IMR-90 (cell line): ENCODE measurements around the gene ARMH2.

Experiments
- MXI1 ChIP-seq: IDR thresholded peaks from 2 replicates; pipeline ENCODE4 v1.6.1; 2012; ENCODE audit warnings: low read depth, mild to moderate bottlenecking, low read length, moderate library complexity, borderline replicate concordance
- POLR2A ChIP-seq: IDR thresholded peaks from 2 replicates; pipeline ENCODE4 v1.6.1; 2012; ENCODE audit warnings: mild to moderate bottlenecking, low read depth, low read length
- RFX5 ChIP-seq: IDR thresholded peaks from 2 replicates; pipeline ENCODE4 v1.8.0; 2012; ENCODE audit warnings: low read depth, mild to moderate bottlenecking, low read length, moderate library complexity
- SMC3 ChIP-seq: fragments of 150-350 bp; IDR thresholded peaks from 2 replicates; pipeline ENCODE4 v1.6.1; 2016; ENCODE audit warnings: low read depth, mild to moderate bottlenecking, antibody characterized with exemption, low read length, moderate library complexity
- USF2 ChIP-seq: fragments of 150-350 bp; IDR thresholded peaks from 2 replicates; pipeline ENCODE4 v1.6.1; 2017; ENCODE audit warnings: mild to moderate bottlenecking, antibody characterized with exemption, low read length, low read depth
- TF ChIP-seq, protein P1 (sequence below): conservative IDR thresholded peaks from 2 replicates; pipeline ENCODE4 v1.5.1; 2012; ENCODE audit warnings: mild to moderate bottlenecking, low read depth, low read length, improper control_type of control experiment

- TF ChIP-seq, protein P1, sequence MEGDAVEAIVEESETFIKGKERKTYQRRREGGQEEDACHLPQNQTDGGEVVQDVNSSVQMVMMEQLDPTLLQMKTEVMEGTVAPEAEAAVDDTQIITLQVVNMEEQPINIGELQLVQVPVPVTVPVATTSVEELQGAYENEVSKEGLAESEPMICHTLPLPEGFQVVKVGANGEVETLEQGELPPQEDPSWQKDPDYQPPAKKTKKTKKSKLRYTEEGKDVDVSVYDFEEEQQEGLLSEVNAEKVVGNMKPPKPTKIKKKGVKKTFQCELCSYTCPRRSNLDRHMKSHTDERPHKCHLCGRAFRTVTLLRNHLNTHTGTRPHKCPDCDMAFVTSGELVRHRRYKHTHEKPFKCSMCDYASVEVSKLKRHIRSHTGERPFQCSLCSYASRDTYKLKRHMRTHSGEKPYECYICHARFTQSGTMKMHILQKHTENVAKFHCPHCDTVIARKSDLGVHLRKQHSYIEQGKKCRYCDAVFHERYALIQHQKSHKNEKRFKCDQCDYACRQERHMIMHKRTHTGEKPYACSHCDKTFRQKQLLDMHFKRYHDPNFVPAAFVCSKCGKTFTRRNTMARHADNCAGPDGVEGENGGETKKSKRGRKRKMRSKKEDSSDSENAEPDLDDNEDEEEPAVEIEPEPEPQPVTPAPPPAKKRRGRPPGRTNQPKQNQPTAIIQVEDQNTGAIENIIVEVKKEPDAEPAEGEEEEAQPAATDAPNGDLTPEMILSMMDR, result no peak
- no peak for TF ChIP-seq MXI1
- TF ChIP-seq SMC3, result no peak
- no peak for TF ChIP-seq RFX5
- no peak for TF ChIP-seq USF2
- no peak for TF ChIP-seq POLR2A
Measured at GRCh38 chr6:24798740-24799540, at the start of gene ARMH2.
